Measurements from ENCODE around the gene LEFTY2.

LEFTY2 gene

GRCh38 chr1:225934711-225935110, 6.3 kb downstream of the LEFTY2 start:
- Histone ChIP-seq H3K23ac (ENCODE audit: low read length in 2 of 2) (no peak overlapping the region), H3K9ac (ENCODE audit: low read length) (no peak overlapping the region), H3K4ac (ENCODE audit: low read depth in 1 of 2, low read length in 2 of 2) (no peak overlapping the region), H4K91ac (ENCODE audit: low read length) (no peak overlapping the region), H3K4me2 (ENCODE audit: low read length, poor library complexity, severe bottlenecking) (no peak overlapping the region), H3K4me1 (ENCODE audit: control insufficient read depth, insufficient read depth, low read depth, low read length) (peaks cover 2% of the 10 kb centered on the region), H2BK120ac (ENCODE audit: low read depth, low read length) (no peak overlapping the region), H2BK12ac (ENCODE audit: low read length in 2 of 2) (no peak overlapping the region), H2BK15ac (ENCODE audit: low read depth, poor library complexity, severe bottlenecking) (no peak overlapping the region), H3K14ac (ENCODE audit: low read length in 2 of 2) (no peak overlapping the region), H3K18ac (ENCODE audit: low read depth in 1 of 2, low read length in 2 of 2) (no peak overlapping the region), H3K4me3 (ENCODE audit: insufficient read depth in 1 of 2, low read depth in 1 of 2, low read length in 2 of 2) (no peak overlapping the region), H2AK5ac (ENCODE audit: low read length, severe bottlenecking) (no peak overlapping the region), H3K9me3 (ENCODE audit: control insufficient read depth, low read length) (no peaks in the 10 kb centered on the region), H3K27me3 (ENCODE audit: control insufficient read depth in 1 of 2, insufficient read depth in 1 of 2, low read length in 2 of 2) (no peaks in the 10 kb centered on the region), H3K79me1 (replicated peaks; ENCODE audit: low read length, poor library complexity, severe bottlenecking) (no peaks in the 10 kb centered on the region), H3K36me3 (ENCODE audit: control insufficient read depth in 1 of 2, insufficient read depth in 2 of 2, low read depth in 1 of 2, low read length in 2 of 2) (no peaks in the 10 kb centered on the region), H4K8ac (ENCODE audit: low read length) (no peak overlapping the region), H2AFZ (ENCODE audit: low read depth, low read length) (no peak overlapping the region), H3K27ac (ENCODE audit: low read length, poor library complexity, severe bottlenecking) (no peak overlapping the region), H2BK5ac (ENCODE audit: low read depth, low read length, poor library complexity, severe bottlenecking) (no peak overlapping the region)
- DNase-seq: peak; percentile 45
- WGBS: 93% methylated on average over 2 of the region's 5 CpGs

GRCh38 chr1:225933072-225933471, 7.9 kb downstream of the LEFTY2 start:
- Histone ChIP-seq H2AK5ac (ENCODE audit: low read length, severe bottlenecking) (no peak overlapping the region), H2AFZ (ENCODE audit: low read depth, low read length) (no peak overlapping the region), H3K9me3 (ENCODE audit: control insufficient read depth, low read length) (no peaks in the 10 kb centered on the region), H2BK15ac (ENCODE audit: low read depth, poor library complexity, severe bottlenecking) (no peak overlapping the region), H3K9ac (ENCODE audit: low read length) (no peak overlapping the region), H3K18ac (ENCODE audit: low read depth in 1 of 2, low read length in 2 of 2) (no peak overlapping the region), H2BK120ac (ENCODE audit: low read depth, low read length) (no peak overlapping the region), H2BK5ac (ENCODE audit: low read depth, low read length, poor library complexity, severe bottlenecking) (no peak overlapping the region), H3K4me3 (ENCODE audit: insufficient read depth in 1 of 2, low read depth in 1 of 2, low read length in 2 of 2) (no peak overlapping the region), H3K4me1 (ENCODE audit: control insufficient read depth, insufficient read depth, low read depth, low read length) (no peaks in the 10 kb centered on the region), H4K91ac (ENCODE audit: low read length) (no peak overlapping the region), H3K27ac (ENCODE audit: low read length, poor library complexity, severe bottlenecking) (no peak overlapping the region), H3K4ac (ENCODE audit: low read depth in 1 of 2, low read length in 2 of 2) (no peak overlapping the region), H3K4me2 (ENCODE audit: low read length, poor library complexity, severe bottlenecking) (no peak overlapping the region), H3K23ac (ENCODE audit: low read length in 2 of 2) (no peak overlapping the region), H3K14ac (ENCODE audit: low read length in 2 of 2) (no peak overlapping the region), H2BK12ac (ENCODE audit: low read length in 2 of 2) (no peak overlapping the region), H3K36me3 (ENCODE audit: control insufficient read depth in 1 of 2, insufficient read depth in 2 of 2, low read depth in 1 of 2, low read length in 2 of 2) (no peaks in the 10 kb centered on the region), H4K8ac (ENCODE audit: low read length) (no peak overlapping the region), H3K79me1 (replicated peaks; ENCODE audit: low read length, poor library complexity, severe bottlenecking) (no peaks in the 10 kb centered on the region), H3K27me3 (ENCODE audit: control insufficient read depth in 1 of 2, insufficient read depth in 1 of 2, low read length in 2 of 2) (no peaks in the 10 kb centered on the region)
- peak; percentile 42 for DNase-seq
- WGBS: 100% methylated on average over 2 of the region's 2 CpGs

GRCh38 chr1:225931270-225932136, 9.5 kb downstream of the LEFTY2 start:
- Histone ChIP-seq H2AK5ac (ENCODE audit: low read length, severe bottlenecking) (no peak overlapping the region), H3K9me3 (ENCODE audit: control insufficient read depth, low read length) (no peaks in the 10 kb centered on the region), H3K23ac (ENCODE audit: low read length in 2 of 2) (no peak overlapping the region), H2BK15ac (ENCODE audit: low read depth, poor library complexity, severe bottlenecking) (no peak overlapping the region), H2BK120ac (ENCODE audit: low read depth, low read length) (no peak overlapping the region), H3K27ac (ENCODE audit: low read length, poor library complexity, severe bottlenecking) (no peak overlapping the region), H3K14ac (ENCODE audit: low read length in 2 of 2) (no peak overlapping the region), H3K4me1 (ENCODE audit: control insufficient read depth, insufficient read depth, low read depth, low read length) (peaks cover 2% of the 10 kb centered on the region), H2AFZ (ENCODE audit: low read depth, low read length) (no peak overlapping the region), H3K27me3 (ENCODE audit: control insufficient read depth in 1 of 2, insufficient read depth in 1 of 2, low read length in 2 of 2) (no peaks in the 10 kb centered on the region), H2BK5ac (ENCODE audit: low read depth, low read length, poor library complexity, severe bottlenecking) (no peak overlapping the region), H4K91ac (ENCODE audit: low read length) (no peak overlapping the region), H3K9ac (ENCODE audit: low read length) (no peak overlapping the region), H3K79me1 (replicated peaks; ENCODE audit: low read length, poor library complexity, severe bottlenecking) (no peaks in the 10 kb centered on the region), H3K4me3 (ENCODE audit: insufficient read depth in 1 of 2, low read depth in 1 of 2, low read length in 2 of 2) (no peak overlapping the region), H2BK12ac (ENCODE audit: low read length in 2 of 2) (no peak overlapping the region), H3K18ac (ENCODE audit: low read depth in 1 of 2, low read length in 2 of 2) (no peak overlapping the region), H3K4me2 (ENCODE audit: low read length, poor library complexity, severe bottlenecking) (no peak overlapping the region), H4K8ac (ENCODE audit: low read length) (no peak overlapping the region), H3K36me3 (ENCODE audit: control insufficient read depth in 1 of 2, insufficient read depth in 2 of 2, low read depth in 1 of 2, low read length in 2 of 2) (no peaks in the 10 kb centered on the region), H3K4ac (ENCODE audit: low read depth in 1 of 2, low read length in 2 of 2) (no peak overlapping the region)
- DNase-seq: no peak
- 95% methylated on average over 4 of the region's 5 CpGs for WGBS

GRCh38 chr1:225930566-225930965, 10.5 kb downstream of the LEFTY2 start:
- H3K4me3 ChIP-seq (ENCODE audit: insufficient read depth in 1 of 2, low read depth in 1 of 2, low read length in 2 of 2): no peak overlapping the region
- 100% methylated on average over 2 of the region's 2 CpGs for WGBS

More at GRCh38 chr1:225930566-225930965, 10.5 kb downstream of the LEFTY2 start:
- Histone ChIP-seq H2BK120ac (ENCODE audit: low read depth, low read length) (no peak overlapping the region), H3K79me1 (replicated peaks; ENCODE audit: low read length, poor library complexity, severe bottlenecking) (no peaks in the 10 kb centered on the region), H2AK5ac (ENCODE audit: low read length, severe bottlenecking) (no peak overlapping the region), H3K4ac (ENCODE audit: low read depth in 1 of 2, low read length in 2 of 2) (no peak overlapping the region), H3K23ac (ENCODE audit: low read length in 2 of 2) (no peak overlapping the region), H2BK5ac (ENCODE audit: low read depth, low read length, poor library complexity, severe bottlenecking) (no peak overlapping the region), H2AFZ (ENCODE audit: low read depth, low read length) (no peak overlapping the region), H2BK12ac (ENCODE audit: low read length in 2 of 2) (no peak overlapping the region), H3K4me2 (ENCODE audit: low read length, poor library complexity, severe bottlenecking) (no peak overlapping the region), H4K91ac (ENCODE audit: low read length) (no peak overlapping the region), H3K9ac (ENCODE audit: low read length) (no peak overlapping the region), H2BK15ac (ENCODE audit: low read depth, poor library complexity, severe bottlenecking) (no peak overlapping the region), H4K8ac (ENCODE audit: low read length) (no peak overlapping the region), H3K27ac (ENCODE audit: low read length, poor library complexity, severe bottlenecking) (no peak overlapping the region), H3K4me1 (ENCODE audit: control insufficient read depth, insufficient read depth, low read depth, low read length) (peaks cover 2% of the 10 kb centered on the region), H3K36me3 (ENCODE audit: control insufficient read depth in 1 of 2, insufficient read depth in 2 of 2, low read depth in 1 of 2, low read length in 2 of 2) (no peaks in the 10 kb centered on the region), H3K9me3 (ENCODE audit: control insufficient read depth, low read length) (no peaks in the 10 kb centered on the region), H3K18ac (ENCODE audit: low read depth in 1 of 2, low read length in 2 of 2) (no peak overlapping the region), H3K14ac (ENCODE audit: low read length in 2 of 2) (no peak overlapping the region), H3K27me3 (ENCODE audit: control insufficient read depth in 1 of 2, insufficient read depth in 1 of 2, low read length in 2 of 2) (no peaks in the 10 kb centered on the region)
- DNase-seq: no peak

Data from mesenchymal stem cell (in vitro differentiated cells and primary cell).